ENCODE measurements around the gene CST5.
"Not testable (repeated sequence)": the region's sequence is repeated elsewhere in the genome, so short reads cannot be mapped to it uniquely, and the experiment has no call there.

Gene CST5

GRCh38 chr20:23832775-23833513 lies 46.6 kb downstream of the CST5 start:
- no peak for DNase-seq

DNA sequence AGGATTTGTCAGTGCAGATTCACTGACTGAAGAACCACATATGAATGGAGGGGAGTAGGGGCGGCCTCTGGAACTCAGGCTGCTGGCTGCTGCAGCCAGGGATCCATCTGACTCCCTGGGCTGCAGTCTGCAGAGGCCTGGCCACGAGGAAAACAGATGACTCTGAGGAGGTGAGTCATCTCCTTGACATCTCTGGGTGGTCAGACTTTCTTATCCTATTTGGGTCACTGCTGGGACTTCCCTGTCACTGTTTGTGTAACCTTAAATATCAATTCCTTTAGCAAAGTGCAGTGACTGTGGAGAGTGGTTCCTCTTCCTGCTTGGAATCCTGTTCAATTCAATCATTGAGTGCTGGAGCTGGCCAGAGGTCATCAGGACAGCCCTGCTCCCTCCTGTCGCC lies 47.6 kb downstream of the CST5 start:
- DNase-seq = not testable (repeated sequence)

GRCh38 chr20:23826541-23827021 lies 53.0 kb downstream of the CST5 start, which contains the start of gene CST2:
Gene CST2 (minus strand): TSS chr20:23826729. CDS start chr20:23826660, 69 bp downstream.
- no peak for DNase-seq

Measured in amniotic stem cell (primary cell).